ENCODE measurements around the gene DDX25.

Gene DDX25

GRCh38 chr11:125960771-125961170, 56.5 kb downstream of the DDX25 start:
- Histone ChIP-seq H4K20me1 (ENCODE audit: low read depth, low read length) (no peaks in the 10 kb centered on the region), H3K9me3 (ENCODE audit: insufficient read depth, low read length) (no peaks in the 10 kb centered on the region), H3K79me2 (ENCODE audit: insufficient read depth, low read length) (no peaks in the 10 kb centered on the region), H3K27ac (ENCODE audit: low read depth, low read length) (no peak overlapping the region), H3K36me3 (ENCODE audit: low read length) (no peaks in the 10 kb centered on the region), H3F3A (ENCODE audit: insufficient read depth) (no peaks in the 10 kb centered on the region), H2AFZ (ENCODE audit: low read depth, low read length, severe bottlenecking) (no peak overlapping the region), H3K4me2 (ENCODE audit: low read depth, low read length, poor library complexity, severe bottlenecking) (no peak overlapping the region), H3K27me3 (ENCODE audit: low read length) (no peaks in the 10 kb centered on the region), H3K4me3 (ENCODE audit: insufficient read depth, low read length, poor library complexity, severe bottlenecking) (no peak overlapping the region), H3K9me2 (replicated peaks; ENCODE audit: insufficient read depth, low read length) (no peaks in the 10 kb centered on the region), H3K9ac (ENCODE audit: low read length) (no peak overlapping the region)
- TF ChIP-seq CTCF (IDR thresholded peaks at IDR 0.05; ENCODE audit: insufficient read depth, low read length, poor library complexity, severe bottlenecking): no peak

- Histone ChIP-seq H4K20me1 (ENCODE audit: low read depth, low read length) (no peaks in the 10 kb centered on the region), H3K27ac (ENCODE audit: low read depth, low read length) (no peak overlapping the region), H3K9me3 (ENCODE audit: insufficient read depth, low read length) (no peaks in the 10 kb centered on the region), H3K9ac (ENCODE audit: low read length) (no peak overlapping the region), H3K4me3 (ENCODE audit: insufficient read depth, low read length, poor library complexity, severe bottlenecking) (no peak overlapping the region), H3K79me2 (ENCODE audit: insufficient read depth, low read length) (no peaks in the 10 kb centered on the region), H2AFZ (ENCODE audit: low read depth, low read length, severe bottlenecking) (no peak overlapping the region), H3K36me3 (ENCODE audit: low read length) (no peaks in the 10 kb centered on the region), H3K9me2 (replicated peaks; ENCODE audit: insufficient read depth, low read length) (no peaks in the 10 kb centered on the region), H3F3A (ENCODE audit: insufficient read depth) (no peaks in the 10 kb centered on the region), H3K27me3 (ENCODE audit: low read length) (no peaks in the 10 kb centered on the region), H3K4me2 (ENCODE audit: low read depth, low read length, poor library complexity, severe bottlenecking) (no peak overlapping the region)
- TF ChIP-seq CTCF (IDR thresholded peaks at IDR 0.05; ENCODE audit: insufficient read depth, low read length, poor library complexity, severe bottlenecking) (no peak), EZH2phosphoT487 (conservative IDR thresholded peaks at IDR 0.05; ENCODE audit: low read length) (no peak)
Measured at GRCh38 chr11:125967515-125967914, 63.2 kb downstream of the DDX25 start.

DNA sequence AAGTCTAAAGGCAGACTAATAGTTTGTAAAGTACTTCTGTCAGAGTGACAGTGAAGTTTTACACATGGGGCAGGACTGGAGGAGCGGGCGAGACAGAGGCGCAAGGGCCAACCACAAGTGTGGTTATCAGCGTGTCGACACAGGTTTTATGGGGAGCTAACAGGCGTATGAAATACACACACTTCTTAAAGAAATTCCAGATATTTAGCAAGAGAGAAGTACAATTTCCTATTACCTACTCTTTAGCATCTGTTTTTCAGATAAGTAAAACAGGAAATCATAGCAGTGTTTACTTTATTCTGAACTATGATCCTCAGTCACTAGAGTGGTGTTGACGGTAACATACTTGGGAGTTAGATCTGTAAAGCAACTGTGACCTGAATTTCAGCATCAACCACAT, 64.0 kb downstream of the DDX25 start:
- no peaks in the 10 kb centered on the region for H3K27me3 ChIP-seq (ENCODE audit: low read length)
- H3K36me3 ChIP-seq (ENCODE audit: low read length): no peaks in the 10 kb centered on the region
- H3K9ac ChIP-seq (ENCODE audit: low read length): no peak overlapping the region
- H3K4me3 ChIP-seq (ENCODE audit: insufficient read depth, low read length, poor library complexity, severe bottlenecking): no peak overlapping the region
- H3K9me3 ChIP-seq (ENCODE audit: insufficient read depth, low read length): no peaks in the 10 kb centered on the region
- H3F3A ChIP-seq (ENCODE audit: insufficient read depth): no peaks in the 10 kb centered on the region
- H3K9me2 ChIP-seq (replicated peaks; ENCODE audit: insufficient read depth, low read length): no peaks in the 10 kb centered on the region
- H3K4me2 ChIP-seq (ENCODE audit: low read depth, low read length, poor library complexity, severe bottlenecking): no peak overlapping the region
- H2AFZ ChIP-seq (ENCODE audit: low read depth, low read length, severe bottlenecking): no peak overlapping the region
- no peak for TF ChIP-seq CTCF (IDR thresholded peaks at IDR 0.05; ENCODE audit: insufficient read depth, low read length, poor library complexity, severe bottlenecking)
- H3K79me2 ChIP-seq (ENCODE audit: insufficient read depth, low read length): no peaks in the 10 kb centered on the region
- no peak overlapping the region for H3K27ac ChIP-seq (ENCODE audit: low read depth, low read length)
- no peaks in the 10 kb centered on the region for H4K20me1 ChIP-seq (ENCODE audit: low read depth, low read length)

GRCh38 chr11:125971618-125972017, 67.3 kb downstream of the DDX25 start:
- Histone ChIP-seq H3K79me2 (ENCODE audit: insufficient read depth, low read length) (no peaks in the 10 kb centered on the region), H3K9me2 (replicated peaks; ENCODE audit: insufficient read depth, low read length) (no peaks in the 10 kb centered on the region), H3K36me3 (ENCODE audit: low read length) (no peaks in the 10 kb centered on the region), H3K4me3 (ENCODE audit: insufficient read depth, low read length, poor library complexity, severe bottlenecking) (no peak overlapping the region), H3K27ac (ENCODE audit: low read depth, low read length) (no peak overlapping the region), H2AFZ (ENCODE audit: low read depth, low read length, severe bottlenecking) (no peak overlapping the region), H3K4me2 (ENCODE audit: low read depth, low read length, poor library complexity, severe bottlenecking) (no peak overlapping the region), H3K9me3 (ENCODE audit: insufficient read depth, low read length) (no peaks in the 10 kb centered on the region), H3K27me3 (ENCODE audit: low read length) (no peaks in the 10 kb centered on the region), H4K20me1 (ENCODE audit: low read depth, low read length) (no peaks in the 10 kb centered on the region), H3F3A (ENCODE audit: insufficient read depth) (no peaks in the 10 kb centered on the region), H3K9ac (ENCODE audit: low read length) (no peak overlapping the region)
- no peak for TF ChIP-seq EZH2phosphoT487 (conservative IDR thresholded peaks at IDR 0.05; ENCODE audit: low read length)

All from SU-DHL-6 (cell line).